DOHH2 (cell line): ENCODE measurements around the gene PCDHGB3.
"Not testable (repeated sequence)": the region's sequence is repeated elsewhere in the genome, so short reads cannot be mapped to it uniquely, and the experiment has no call there.

Source experiments
- H3F3A ChIP-seq: fragments of 200-600 bp; sonication (generic), shearing (Covaris generic); 2 replicates; pipeline ENCODE4 v1.6.0; 2016; ENCODE audit warnings: antibody characterized with exemption, mild to moderate bottlenecking; ENCODE audit not compliant: control insufficient read depth, insufficient read depth
- H3K27ac ChIP-seq: fragments of 200-600 bp; sonication (generic); 2 replicates; pipeline ENCODE4 v1.5.1; 2014; ENCODE audit warnings: low read depth, mild to moderate bottlenecking, low read length, moderate library complexity
- H3K27me3 ChIP-seq: fragments of 200-600 bp; sonication (generic); 2 replicates; pipeline ENCODE4 v1.6.1; 2014; ENCODE audit warnings: mild to moderate bottlenecking, low read length, mixed read lengths; ENCODE audit not compliant: control insufficient read depth
- H3K36me3 ChIP-seq: fragments of 200-600 bp; sonication (generic); 2 replicates; pipeline ENCODE4 v1.6.1; 2014; ENCODE audit warnings: mild to moderate bottlenecking, low read length, moderate library complexity, mixed read lengths; ENCODE audit not compliant: control insufficient read depth
- H3K4me1 ChIP-seq: fragments of 200-600 bp; sonication (generic); 2 replicates; pipeline ENCODE4 v1.6.1; 2014; ENCODE audit warnings: mild to moderate bottlenecking, low read length, mixed read lengths; ENCODE audit not compliant: control insufficient read depth
- H3K4me2 ChIP-seq: fragments of 200-600 bp; sonication (generic); 2 replicates; pipeline ENCODE4 v1.6.0; 2014; ENCODE audit warnings: mild to moderate bottlenecking, low read length, moderate library complexity
- H3K4me3 ChIP-seq: fragments of 200-600 bp; sonication (generic); 2 replicates; pipeline ENCODE4 v1.5.1; 2014; ENCODE audit warnings: mild to moderate bottlenecking, low read length, mixed read lengths
- H3K79me2 ChIP-seq: fragments of 200-600 bp; sonication (generic); 2 replicates; pipeline ENCODE4 v1.6.1; 2014; ENCODE audit warnings: mild to moderate bottlenecking, low read length, mixed read lengths; ENCODE audit not compliant: control insufficient read depth
- H3K9me2 ChIP-seq: fragments of 200-600 bp; sonication (generic); replicated peaks from 2 replicates; pipeline ENCODE4 v1.6.1; 2014; ENCODE audit warnings: mild to moderate bottlenecking, low read length, mixed read lengths; ENCODE audit not compliant: control insufficient read depth
- H3K9me3 ChIP-seq: fragments of 200-600 bp; sonication (generic); 2 replicates; pipeline ENCODE4 v1.6.1; 2014; ENCODE audit warnings: antibody characterized with exemption, low read length, mixed read lengths; ENCODE audit not compliant: control insufficient read depth, insufficient read depth
- H4K20me1 ChIP-seq: fragments of 200-600 bp; sonication (generic); 2 replicates; pipeline ENCODE4 v1.6.0; 2014; ENCODE audit warnings: low read depth, mild to moderate bottlenecking, antibody characterized with exemption, low read length, moderate library complexity; ENCODE audit not compliant: control insufficient read depth, insufficient read depth
- EZH2phosphoT487 ChIP-seq: fragments of 200-600 bp; sonication (generic); IDR thresholded peaks from 2 replicates; pipeline ENCODE4 v1.6.1; 2017; ENCODE audit warnings: borderline replicate concordance, mild to moderate bottlenecking, antibody characterized with exemption, low read length, moderate library complexity, mixed read lengths
- TF ChIP-seq, protein P1 (sequence below): fragments of 200-600 bp; sonication (generic); IDR thresholded peaks from one replicate; pipeline ENCODE4 v1.5.1; 2014; ENCODE audit warnings: antibody characterized with exemption, mild to moderate bottlenecking, low read depth, low read length; ENCODE audit not compliant: poor library complexity, severe bottlenecking

PCDHGB3 gene

DNA sequence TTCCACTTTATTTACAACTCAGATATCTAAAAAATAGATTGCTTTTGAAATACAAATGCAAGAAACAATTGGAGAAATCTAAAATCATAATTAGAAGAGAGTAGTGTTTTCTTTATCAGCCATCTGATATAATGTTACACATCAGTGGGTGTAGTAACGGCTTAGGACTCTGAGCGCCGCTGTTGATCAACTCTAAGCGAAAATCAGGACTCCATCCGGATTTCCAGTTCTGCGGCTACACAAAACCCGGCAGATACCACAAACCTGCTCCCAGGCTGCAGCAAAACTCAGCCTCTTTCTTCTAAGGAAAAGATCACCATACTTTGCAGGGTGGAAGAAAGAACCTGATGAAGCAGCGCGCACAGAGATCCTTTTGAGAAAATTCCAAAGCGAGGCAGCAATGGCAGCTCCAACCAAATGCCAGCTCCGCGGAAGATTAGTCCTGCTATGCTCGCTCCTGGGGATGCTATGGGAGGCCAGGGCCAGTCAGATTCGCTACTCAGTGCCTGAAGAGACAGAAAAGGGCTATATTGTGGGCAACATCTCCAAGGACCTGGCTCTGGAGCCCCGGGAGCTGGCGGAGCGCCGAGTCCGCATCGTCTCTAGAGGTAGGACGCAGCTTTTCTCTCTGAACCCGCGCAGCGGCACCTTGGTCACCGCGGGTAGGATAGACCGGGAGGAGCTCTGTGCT is 32.7 kb downstream of the PCDHGB3 start, which contains the start of gene PCDHGA9:
Gene PCDHGA9 (plus strand): TSS at position 226 of the 691 bp plus-strand sequence. CDS start 175 bp downstream, at position 401.
- Histone ChIP-seq H3K4me3 (no peak within 1 kb of the TSS), H3F3A (no peaks in the 10 kb centered on the region; the same call in 1 of the 2 replicates), H3K4me2 (no peak within 1 kb of the TSS), H3K4me1 (no peaks in the 10 kb centered on the region), H3K9me3 (peaks cover 33% of the 10 kb centered on the region), H3K27me3 (no peaks in the 10 kb centered on the region), H4K20me1 (no peaks in the 10 kb centered on the region), H3K27ac (no peak within 1 kb of the TSS), H3K9me2 (no peaks in the 10 kb centered on the region), H3K79me2 (peaks cover 16% of the 10 kb centered on the region), H3K36me3 (peaks cover 40% of the 10 kb centered on the region)
- no peak for TF ChIP-seq EZH2phosphoT487
- TF ChIP-seq, protein P1, sequence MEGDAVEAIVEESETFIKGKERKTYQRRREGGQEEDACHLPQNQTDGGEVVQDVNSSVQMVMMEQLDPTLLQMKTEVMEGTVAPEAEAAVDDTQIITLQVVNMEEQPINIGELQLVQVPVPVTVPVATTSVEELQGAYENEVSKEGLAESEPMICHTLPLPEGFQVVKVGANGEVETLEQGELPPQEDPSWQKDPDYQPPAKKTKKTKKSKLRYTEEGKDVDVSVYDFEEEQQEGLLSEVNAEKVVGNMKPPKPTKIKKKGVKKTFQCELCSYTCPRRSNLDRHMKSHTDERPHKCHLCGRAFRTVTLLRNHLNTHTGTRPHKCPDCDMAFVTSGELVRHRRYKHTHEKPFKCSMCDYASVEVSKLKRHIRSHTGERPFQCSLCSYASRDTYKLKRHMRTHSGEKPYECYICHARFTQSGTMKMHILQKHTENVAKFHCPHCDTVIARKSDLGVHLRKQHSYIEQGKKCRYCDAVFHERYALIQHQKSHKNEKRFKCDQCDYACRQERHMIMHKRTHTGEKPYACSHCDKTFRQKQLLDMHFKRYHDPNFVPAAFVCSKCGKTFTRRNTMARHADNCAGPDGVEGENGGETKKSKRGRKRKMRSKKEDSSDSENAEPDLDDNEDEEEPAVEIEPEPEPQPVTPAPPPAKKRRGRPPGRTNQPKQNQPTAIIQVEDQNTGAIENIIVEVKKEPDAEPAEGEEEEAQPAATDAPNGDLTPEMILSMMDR, result peak; percentile 45

DNA sequence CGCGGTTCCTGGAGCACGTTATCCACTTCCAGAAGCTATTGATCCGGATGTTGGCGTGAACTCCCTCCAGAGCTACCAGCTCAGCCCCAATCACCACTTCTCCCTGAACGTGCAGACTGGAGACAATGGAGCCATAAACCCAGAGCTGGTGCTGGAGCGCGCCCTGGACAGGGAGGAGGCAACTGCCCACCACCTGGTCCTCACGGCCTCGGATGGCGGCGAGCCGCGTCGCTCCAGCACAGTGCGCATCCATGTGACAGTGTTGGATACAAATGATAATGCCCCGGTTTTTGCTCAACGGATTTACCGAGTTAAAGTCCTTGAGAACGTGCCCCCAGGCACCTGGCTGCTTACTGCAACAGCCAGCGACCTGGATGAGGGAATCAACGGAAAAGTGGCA is 33.3 kb downstream of the PCDHGB3 start:
- Histone ChIP-seq H3K27ac (no peak overlapping the region), H3K36me3 (peaks cover 40% of the 10 kb centered on the region), H3K4me1 (no peaks in the 10 kb centered on the region), H3K9me3 (peaks cover 33% of the 10 kb centered on the region), H3F3A (no peaks in the 10 kb centered on the region; the same call in 1 of the 2 replicates), H4K20me1 (no peaks in the 10 kb centered on the region), H3K9me2 (no peaks in the 10 kb centered on the region), H3K4me2 (no peak overlapping the region), H3K4me3 (no peak overlapping the region), H3K79me2 (peaks cover 16% of the 10 kb centered on the region), H3K27me3 (no peaks in the 10 kb centered on the region)
- TF ChIP-seq, protein P1, result no peak
- no peak for TF ChIP-seq EZH2phosphoT487

DNA sequence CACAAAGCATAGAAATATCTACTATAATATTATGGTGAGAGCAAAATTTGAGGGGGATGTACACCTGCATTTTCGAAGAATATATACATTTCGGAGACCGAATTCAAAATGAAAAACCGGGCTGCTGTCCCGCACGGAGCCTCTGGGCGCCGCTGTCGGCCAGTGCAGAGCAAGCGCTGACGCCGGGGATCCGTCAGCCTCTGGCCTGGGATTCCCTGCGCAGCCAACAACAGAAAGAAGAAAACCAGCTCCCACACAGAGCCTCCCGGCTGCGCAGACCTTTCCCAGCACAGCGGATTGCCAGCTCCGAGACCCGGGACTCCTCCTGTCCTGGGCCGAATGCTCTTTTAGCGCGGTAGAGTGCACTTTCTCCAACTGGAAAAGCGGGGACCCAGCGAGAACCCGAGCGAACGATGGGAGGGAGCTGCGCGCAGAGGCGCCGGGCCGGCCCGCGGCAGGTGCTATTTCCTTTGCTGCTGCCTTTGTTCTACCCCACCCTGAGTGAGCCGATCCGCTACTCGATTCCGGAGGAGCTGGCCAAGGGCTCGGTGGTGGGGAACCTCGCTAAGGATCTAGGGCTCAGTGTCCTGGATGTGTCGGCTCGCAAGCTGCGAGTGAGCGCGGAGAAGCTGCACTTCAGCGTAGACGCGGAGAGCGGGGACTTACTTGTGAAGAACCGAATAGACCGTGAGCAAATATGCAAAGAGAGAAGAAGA is 37.9 kb downstream of the PCDHGB3 start, which contains the start of gene PCDHGB6:
Gene PCDHGB6 (plus strand): TSS at position 232 of the 716 bp plus-strand sequence. CDS start 182 bp downstream, at position 414.
- not testable (repeated sequence) for H3K9me3 ChIP-seq, H3K9me2 ChIP-seq, H4K20me1 ChIP-seq, H3K4me3 ChIP-seq, H3K36me3 ChIP-seq, H3K4me2 ChIP-seq, H3F3A ChIP-seq, H3K79me2 ChIP-seq, H3K27ac ChIP-seq, H3K4me1 ChIP-seq, H3K27me3 ChIP-seq
